Panc1 (cell line): ENCODE results near the gene DOCK11. TPM values are rescaled to one million over a fixed set of nuclear protein-coding genes. Genes with fewer than 3 reads are reported as not detected.
A peak's percentile ranks its signal among the peaks of the same experiment; 100 is the strongest.

Source experiments
- ATAC-seq: fragments of 200-7000 bp; cut with Tn5 transposase; 2 replicates; pipeline ENCODE4 v1.9.1; 2020; ENCODE audit warnings: mild to moderate bottlenecking, moderate library complexity
- BruUV-seq: library from RNA; stranded (reverse); fragments of 400-500 nt; replicated peaks from 2 replicates; lab custom pipeline; 2021; lab: Mats Ljungman, UMichigan
- CTCF ChIA-PET: fragments of 300-600 bp; sonication (Branson Sonifier 250); formaldehyde crosslinking; loops from one replicate; lab custom pipeline; 2022; ENCODE audit warnings: antibody characterized with exemption; lab: Charles Lee
- POLR2A ChIA-PET: fragments of 300-600 bp; sonication (Branson Sonifier 250); formaldehyde crosslinking; loops from one replicate; lab custom pipeline; 2022; ENCODE audit warnings: antibody characterized with exemption; lab: Charles Lee
- DNase-seq: peaks from one replicate; pipeline ENCODE4 v3.0.0-alpha.2; 2010; ENCODE audit warnings: low read depth, low spot score
- H3K27ac ChIP-seq: 2 replicates; pipeline ENCODE4 v1.5.1; 2011; ENCODE audit warnings: mild to moderate bottlenecking, low read length, inconsistent platforms
- H3K27me3 ChIP-seq: fragments of 200-500 bp; sonication (Bioruptor generic); 2 replicates; pipeline ENCODE4 v1.6.0; 2014; ENCODE audit warnings: low read length, inconsistent platforms; ENCODE audit not compliant: control insufficient read depth, insufficient read depth
- H3K36me3 ChIP-seq: fragments of 200-500 bp; sonication (Bioruptor generic); 2 replicates; pipeline ENCODE4 v1.5.1; 2014; ENCODE audit warnings: inconsistent platforms, mild to moderate bottlenecking, low read length, moderate library complexity; ENCODE audit not compliant: control insufficient read depth, insufficient read depth
- H3K4me1 ChIP-seq: 2 replicates; pipeline ENCODE4 v1.5.1; 2011; ENCODE audit warnings: inconsistent platforms, mild to moderate bottlenecking, low read length, moderate library complexity; ENCODE audit not compliant: control insufficient read depth, insufficient read depth
- H3K4me3 ChIP-seq, 2 experiments: 2 replicates each; pipeline ENCODE4 v1.5.1; 2011 to 2012; ENCODE audit warnings: low read depth in 2 of 2, low read length in 2 of 2, mild to moderate bottlenecking in 2 of 2, inconsistent platforms in 1 of 2, moderate library complexity in 1 of 2
- H3K9me3 ChIP-seq: fragments of 200-500 bp; sonication (Bioruptor generic); 2 replicates; pipeline ENCODE4 v1.5.1; 2014; ENCODE audit warnings: low read depth, mild to moderate bottlenecking, inconsistent platforms, low read length, moderate library complexity; ENCODE audit not compliant: control insufficient read depth, insufficient read depth
- POLR2AphosphoS5 ChIP-seq: IDR thresholded peaks from 2 replicates; pipeline ENCODE4 v1.6.1; 2012; ENCODE audit warnings: mild to moderate bottlenecking, low read depth, low read length, moderate library complexity
- SIN3A ChIP-seq: IDR thresholded peaks from 2 replicates; pipeline ENCODE4 v1.6.1; 2012; ENCODE audit warnings: low read depth, mild to moderate bottlenecking, low read length, moderate library complexity, borderline replicate concordance; ENCODE audit not compliant: insufficient read depth
- TCF7L2 ChIP-seq: IDR thresholded peaks from 2 replicates; pipeline ENCODE4 v1.6.1; 2011; ENCODE audit warnings: mild to moderate bottlenecking, low read depth, low read length, inconsistent platforms
- in situ Hi-C: cut with HindIII; loops from 2 replicates; pipeline ENCODE4 v1.10.0; 2016; ENCODE audit warnings: low sequenced_read_pairs, low pct_unique_long_range_greater_than_20kb
- intact Hi-C: fragments of 100-400 bp; cut with micrococcal nuclease; formaldehyde crosslinking; loops from one replicate; pipeline ENCODE4 v1.10.0; 2022; ENCODE audit not compliant: unreplicated experiment
- total RNA-seq: library from RNA; stranded (reverse); gene quantifications from one replicate; pipeline ENCODE4 v1.2.1, GENCODE V29; 2021; ENCODE audit not compliant: unreplicated experiment
- TF ChIP-seq, protein P1 (sequence below): fragments of 450-650 bp; IDR thresholded peaks from 2 replicates; pipeline ENCODE4 v1.5.1; 2017; ENCODE audit warnings: mild to moderate bottlenecking
- TF ChIP-seq, protein P2 (sequence below), 2 experiments: IDR thresholded peaks; 2 replicates each; pipeline ENCODE4 v1.6.1; 2011 to 2012; ENCODE audit warnings: low read depth in 2 of 2, control low read depth in 1 of 2, low read length in 1 of 2, mild to moderate bottlenecking in 1 of 2, moderate library complexity in 1 of 2; ENCODE audit not compliant: insufficient read depth in 1 of 2

The DOCK11 gene
- total RNA-seq, 1 experiment from 2014 or later, result 2.0 TPM

DNA sequence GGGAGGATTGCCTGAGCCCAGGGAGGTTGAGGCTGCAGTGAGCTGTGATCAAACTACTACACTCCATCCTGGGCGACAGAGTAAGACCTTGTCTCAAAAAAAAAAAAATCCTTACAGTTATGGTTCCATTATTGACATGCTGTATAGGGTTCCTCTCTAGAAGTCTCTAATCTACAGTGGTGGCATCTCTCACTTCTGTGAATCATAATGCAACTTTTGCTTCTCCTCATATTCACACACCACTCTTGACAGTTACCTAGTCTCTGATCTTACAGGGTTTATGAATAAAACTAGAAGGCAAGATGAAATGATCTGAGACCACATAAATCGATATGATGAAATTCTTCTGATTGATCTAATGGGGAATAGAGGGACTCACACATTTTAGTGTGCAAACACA, 40.6 kb downstream of the DOCK11 start:
- Histone ChIP-seq H3K4me1 (no peaks in the 10 kb centered on the region), H3K27ac (no peak overlapping the region), H3K4me3 (no peak overlapping the region), H3K9me3 (no peaks in the 10 kb centered on the region), H3K27me3 (no peaks in the 10 kb centered on the region), H3K36me3 (no peaks in the 10 kb centered on the region)
- in situ Hi-C loops, result no loop called here
- ATAC-seq, result no peak
- TF ChIP-seq, protein P1, sequence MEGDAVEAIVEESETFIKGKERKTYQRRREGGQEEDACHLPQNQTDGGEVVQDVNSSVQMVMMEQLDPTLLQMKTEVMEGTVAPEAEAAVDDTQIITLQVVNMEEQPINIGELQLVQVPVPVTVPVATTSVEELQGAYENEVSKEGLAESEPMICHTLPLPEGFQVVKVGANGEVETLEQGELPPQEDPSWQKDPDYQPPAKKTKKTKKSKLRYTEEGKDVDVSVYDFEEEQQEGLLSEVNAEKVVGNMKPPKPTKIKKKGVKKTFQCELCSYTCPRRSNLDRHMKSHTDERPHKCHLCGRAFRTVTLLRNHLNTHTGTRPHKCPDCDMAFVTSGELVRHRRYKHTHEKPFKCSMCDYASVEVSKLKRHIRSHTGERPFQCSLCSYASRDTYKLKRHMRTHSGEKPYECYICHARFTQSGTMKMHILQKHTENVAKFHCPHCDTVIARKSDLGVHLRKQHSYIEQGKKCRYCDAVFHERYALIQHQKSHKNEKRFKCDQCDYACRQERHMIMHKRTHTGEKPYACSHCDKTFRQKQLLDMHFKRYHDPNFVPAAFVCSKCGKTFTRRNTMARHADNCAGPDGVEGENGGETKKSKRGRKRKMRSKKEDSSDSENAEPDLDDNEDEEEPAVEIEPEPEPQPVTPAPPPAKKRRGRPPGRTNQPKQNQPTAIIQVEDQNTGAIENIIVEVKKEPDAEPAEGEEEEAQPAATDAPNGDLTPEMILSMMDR, result no peak
- no peak for TF ChIP-seq POLR2AphosphoS5
- no peak for TF ChIP-seq SIN3A
- no peak for TF ChIP-seq TCF7L2
- TF ChIP-seq, protein P2, sequence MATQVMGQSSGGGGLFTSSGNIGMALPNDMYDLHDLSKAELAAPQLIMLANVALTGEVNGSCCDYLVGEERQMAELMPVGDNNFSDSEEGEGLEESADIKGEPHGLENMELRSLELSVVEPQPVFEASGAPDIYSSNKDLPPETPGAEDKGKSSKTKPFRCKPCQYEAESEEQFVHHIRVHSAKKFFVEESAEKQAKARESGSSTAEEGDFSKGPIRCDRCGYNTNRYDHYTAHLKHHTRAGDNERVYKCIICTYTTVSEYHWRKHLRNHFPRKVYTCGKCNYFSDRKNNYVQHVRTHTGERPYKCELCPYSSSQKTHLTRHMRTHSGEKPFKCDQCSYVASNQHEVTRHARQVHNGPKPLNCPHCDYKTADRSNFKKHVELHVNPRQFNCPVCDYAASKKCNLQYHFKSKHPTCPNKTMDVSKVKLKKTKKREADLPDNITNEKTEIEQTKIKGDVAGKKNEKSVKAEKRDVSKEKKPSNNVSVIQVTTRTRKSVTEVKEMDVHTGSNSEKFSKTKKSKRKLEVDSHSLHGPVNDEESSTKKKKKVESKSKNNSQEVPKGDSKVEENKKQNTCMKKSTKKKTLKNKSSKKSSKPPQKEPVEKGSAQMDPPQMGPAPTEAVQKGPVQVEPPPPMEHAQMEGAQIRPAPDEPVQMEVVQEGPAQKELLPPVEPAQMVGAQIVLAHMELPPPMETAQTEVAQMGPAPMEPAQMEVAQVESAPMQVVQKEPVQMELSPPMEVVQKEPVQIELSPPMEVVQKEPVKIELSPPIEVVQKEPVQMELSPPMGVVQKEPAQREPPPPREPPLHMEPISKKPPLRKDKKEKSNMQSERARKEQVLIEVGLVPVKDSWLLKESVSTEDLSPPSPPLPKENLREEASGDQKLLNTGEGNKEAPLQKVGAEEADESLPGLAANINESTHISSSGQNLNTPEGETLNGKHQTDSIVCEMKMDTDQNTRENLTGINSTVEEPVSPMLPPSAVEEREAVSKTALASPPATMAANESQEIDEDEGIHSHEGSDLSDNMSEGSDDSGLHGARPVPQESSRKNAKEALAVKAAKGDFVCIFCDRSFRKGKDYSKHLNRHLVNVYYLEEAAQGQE (IDR thresholded peaks at IDR 0.05; ENCODE audit: insufficient read depth in 1 of 2, low read depth in 2 of 2, low read length in 1 of 2), result no peak
- intact Hi-C loops, result no loop called here
- DNase-seq, result no peak
- no TSS peak for BruUV-seq
- ChIA-PET POLR2A (no interaction called here), CTCF (no interaction called here)

DNA sequence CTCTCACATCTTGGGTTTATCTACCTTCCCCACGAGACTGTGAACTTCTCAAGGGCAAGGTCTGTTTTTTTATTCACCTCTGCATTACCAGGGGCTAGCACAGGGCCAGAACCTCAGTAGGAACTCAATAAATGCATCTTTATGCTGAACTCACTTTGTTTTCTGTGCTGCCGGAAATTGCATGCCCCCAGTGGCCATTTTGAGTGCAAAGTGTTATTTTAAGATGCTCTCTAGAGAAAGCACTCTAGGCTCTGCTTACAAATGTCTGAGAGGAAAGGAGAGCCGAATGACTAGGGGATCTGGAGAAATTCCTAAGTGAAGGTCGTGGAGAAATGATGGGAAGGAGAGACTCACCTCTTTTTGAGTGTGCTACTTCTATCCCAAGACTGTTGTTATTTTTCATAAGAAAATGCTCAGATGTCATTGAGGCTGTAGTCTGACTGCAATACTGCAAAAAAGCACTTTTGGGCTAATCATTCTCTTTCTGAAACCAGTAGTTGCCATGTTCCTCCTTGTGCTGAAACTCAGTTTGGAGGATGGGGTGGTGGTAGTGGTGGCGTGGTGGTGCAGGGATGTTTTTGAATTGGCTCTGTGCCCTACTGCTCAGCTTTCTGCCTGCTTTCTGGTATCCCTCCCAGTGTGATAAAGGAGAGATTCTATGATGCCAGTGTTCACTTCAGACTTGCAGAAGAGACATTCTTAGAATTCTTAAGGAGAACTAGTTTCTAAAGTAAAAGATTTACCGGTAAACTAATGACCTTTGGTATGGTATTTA, 41.3 kb downstream of the DOCK11 start:
- Histone ChIP-seq H3K27ac (no peak overlapping the region), H3K9me3 (no peaks in the 10 kb centered on the region), H3K4me1 (no peaks in the 10 kb centered on the region), H3K27me3 (no peaks in the 10 kb centered on the region), H3K4me3 (no peak overlapping the region), H3K36me3 (no peaks in the 10 kb centered on the region)
- ATAC-seq, result no peak
- no peak for DNase-seq
- ChIA-PET CTCF (no interaction called here), POLR2A (no interaction called here)
- intact Hi-C loops, result no loop called here
- no peak for TF ChIP-seq SIN3A
- TF ChIP-seq, protein P1, result peak; percentile 60
- no TSS peak for BruUV-seq
- in situ Hi-C loops, result no loop called here
